GM18517 (cell line): ENCODE results near the gene PTCD3.

Experiments used
- ATAC-seq: cut with Tn5 transposase; IDR thresholded peaks from one replicate; pipeline ENCODE4 v1.9.1; 2021; ENCODE audit warnings: mild to moderate bottlenecking, moderate library complexity; ENCODE audit not compliant: unreplicated experiment

Gene PTCD3

GRCh38 chr2:86143307-86143706 lies 37.3 kb downstream of the PTCD3 start:
- ATAC-seq = no peak

GRCh38 chr2:86143926-86144685 lies 38.1 kb downstream of the PTCD3 start:
- no peak for ATAC-seq

DNA sequence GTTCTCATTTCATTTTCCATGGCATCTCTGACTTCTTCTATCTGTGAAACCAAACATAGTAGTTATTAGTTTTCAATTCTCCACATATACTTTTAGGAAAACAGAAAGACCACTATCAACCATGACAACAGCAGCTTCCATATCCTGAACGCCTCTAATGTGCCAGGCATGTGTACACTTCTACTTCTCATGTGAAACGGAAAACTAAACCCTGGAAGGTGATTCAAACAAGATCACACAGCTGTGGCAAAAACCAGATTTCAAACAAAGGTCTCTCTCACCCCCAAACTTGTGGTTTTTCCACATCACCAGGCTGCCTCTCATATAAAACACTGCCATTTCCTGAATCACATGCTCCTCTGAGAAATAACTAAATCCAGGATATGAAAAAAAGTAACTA lies 41.8 kb downstream of the PTCD3 start:
- no peak for ATAC-seq

GRCh38 chr2:86150502-86150901 lies 44.5 kb downstream of the PTCD3 start:
- no peak for ATAC-seq

- ATAC-seq = no peak
These were observed 51.0 kb downstream of the PTCD3 start for GRCh38 chr2:86157009-86157556.

GRCh38 chr2:86158286-86158685 lies 52.3 kb downstream of the PTCD3 start:
- ATAC-seq = no peak

DNA sequence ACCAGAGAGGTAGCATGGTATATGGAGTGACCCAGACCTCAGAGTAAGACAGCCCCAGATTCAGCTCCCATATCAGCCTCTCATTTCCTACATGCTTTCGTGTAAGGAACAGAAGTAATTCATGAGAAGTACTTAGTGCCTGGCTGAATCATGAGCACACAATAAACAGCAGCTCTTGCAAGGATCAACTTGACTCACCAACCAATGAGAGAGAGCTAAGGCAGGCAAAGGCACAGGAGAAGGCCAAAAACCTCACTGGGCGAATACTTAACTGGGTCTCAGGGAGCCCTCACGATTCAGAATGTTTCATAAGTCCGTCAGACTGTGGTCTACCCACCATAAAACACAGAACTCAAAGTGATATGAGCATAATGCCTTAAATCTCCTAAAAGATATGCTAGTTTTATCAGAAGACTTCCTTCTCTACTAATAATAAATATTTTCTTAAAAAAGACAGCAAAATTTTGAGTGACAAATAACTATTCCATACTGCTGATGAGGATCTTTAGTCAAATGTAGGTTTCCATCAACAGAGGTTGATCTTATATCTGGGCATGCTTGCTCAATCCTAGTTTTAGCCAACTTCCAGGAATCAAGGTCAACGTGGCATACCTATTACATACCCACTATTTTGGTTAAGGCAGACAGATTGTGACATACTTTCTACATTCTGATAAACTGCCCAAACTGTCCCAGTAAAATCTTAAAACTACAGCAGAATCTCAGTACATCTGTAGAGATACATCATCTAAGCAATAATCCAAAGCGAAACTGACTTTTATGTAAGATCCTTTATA lies 54.3 kb downstream of the PTCD3 start:
- no peak for ATAC-seq

GRCh38 chr2:86170449-86170848 lies 64.4 kb downstream of the PTCD3 start:
- no peak for ATAC-seq

- no peak for ATAC-seq
These were observed 65.3 kb downstream of the PTCD3 start for GRCh38 chr2:86171295-86171694.

DNA sequence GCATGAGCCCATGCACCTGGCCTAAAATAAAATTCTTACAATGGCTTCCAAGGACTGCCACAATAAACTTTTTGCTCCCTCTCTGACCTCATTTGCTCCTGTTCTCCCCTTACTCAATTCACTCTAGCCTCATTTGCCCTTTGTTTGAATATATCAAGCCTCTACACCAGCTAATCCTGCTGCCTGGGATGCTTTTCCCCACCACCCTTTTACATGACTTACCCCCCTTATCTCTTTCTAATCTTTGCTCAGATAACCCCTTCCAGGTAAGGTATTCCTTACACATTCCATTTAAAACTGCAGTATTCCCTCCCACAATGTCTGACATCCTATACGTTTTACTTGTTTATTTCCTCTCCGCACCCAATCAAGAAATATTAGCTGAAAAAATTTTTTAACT lies 66.6 kb downstream of the PTCD3 start:
- ATAC-seq = no peak

DNA sequence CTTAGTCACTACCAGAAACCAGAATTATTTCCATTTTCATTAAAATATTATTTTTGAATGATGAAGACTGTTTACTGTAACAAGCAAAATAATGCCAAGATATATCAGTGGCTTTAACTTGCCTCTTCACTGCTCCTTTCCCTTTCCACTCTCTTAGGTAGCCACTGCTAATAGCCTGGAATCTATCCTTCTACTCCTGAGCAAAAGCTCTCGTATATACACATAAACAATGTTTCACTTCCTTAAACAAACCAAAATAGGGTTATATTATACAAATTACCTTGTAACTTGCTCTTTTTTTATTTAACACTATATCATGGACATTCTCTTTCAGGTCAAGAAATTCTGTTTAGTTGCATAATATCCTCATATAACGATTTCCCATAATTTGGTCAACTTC lies 68.4 kb downstream of the PTCD3 start:
- ATAC-seq = peak; percentile 51

DNA sequence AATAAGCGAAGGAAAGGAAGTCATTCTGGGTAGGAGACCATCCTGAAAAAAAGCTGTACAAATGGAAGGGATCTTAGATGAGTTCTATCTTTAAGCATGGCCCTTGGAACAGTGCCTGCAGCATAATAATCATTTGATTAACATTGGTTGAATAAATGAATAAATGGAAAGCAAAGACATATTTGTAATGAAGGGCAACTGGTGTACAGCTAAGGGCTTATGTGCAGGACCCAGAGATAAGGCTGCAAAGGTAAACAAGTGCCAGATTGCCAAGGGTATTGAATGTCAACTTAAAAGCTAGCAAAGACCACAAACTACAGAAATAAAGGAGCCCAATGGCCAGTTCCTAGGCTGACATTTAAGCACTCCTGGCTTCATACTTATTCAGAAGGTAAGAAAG lies 69.8 kb downstream of the PTCD3 start:
- ATAC-seq = no peak

GRCh38 chr2:86176597-86176996 lies 70.6 kb downstream of the PTCD3 start:
- ATAC-seq = no peak

GRCh38 chr2:86185517-86186212 lies 79.6 kb downstream of the PTCD3 start:
- no peak for ATAC-seq

DNA sequence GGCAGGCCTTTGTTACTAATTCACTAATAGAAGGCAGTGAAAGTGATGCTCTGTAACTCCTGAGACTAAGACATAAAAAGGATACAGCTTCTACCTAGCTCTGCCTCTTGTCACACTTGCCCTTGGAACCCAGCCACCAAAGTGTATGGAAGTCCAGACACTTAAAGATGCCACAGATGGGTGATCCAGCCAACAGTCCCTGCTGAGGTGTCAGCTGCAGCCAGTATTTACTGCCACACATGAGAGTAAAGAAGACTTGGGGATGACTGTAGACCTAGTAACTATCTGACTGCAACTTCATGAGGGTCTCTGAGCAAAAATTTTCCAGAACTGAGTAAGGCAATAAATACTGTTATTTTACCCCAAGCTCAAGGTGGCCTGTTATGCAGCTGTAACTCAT lies 80.4 kb downstream of the PTCD3 start:
- no peak for ATAC-seq

GRCh38 chr2:86189782-86190416 lies 83.9 kb downstream of the PTCD3 start:
- ATAC-seq = no peak
